ENCODE measurements around the gene LYRM1. TPM values are rescaled to one million over a fixed set of nuclear protein-coding genes. Genes with fewer than 3 reads are reported as not detected.

LYRM1 gene
- polyA plus RNA-seq, 2 of the 4 experiments (the other 2 are of a cell fraction): 38.6 to 44.0 TPM

DNA sequence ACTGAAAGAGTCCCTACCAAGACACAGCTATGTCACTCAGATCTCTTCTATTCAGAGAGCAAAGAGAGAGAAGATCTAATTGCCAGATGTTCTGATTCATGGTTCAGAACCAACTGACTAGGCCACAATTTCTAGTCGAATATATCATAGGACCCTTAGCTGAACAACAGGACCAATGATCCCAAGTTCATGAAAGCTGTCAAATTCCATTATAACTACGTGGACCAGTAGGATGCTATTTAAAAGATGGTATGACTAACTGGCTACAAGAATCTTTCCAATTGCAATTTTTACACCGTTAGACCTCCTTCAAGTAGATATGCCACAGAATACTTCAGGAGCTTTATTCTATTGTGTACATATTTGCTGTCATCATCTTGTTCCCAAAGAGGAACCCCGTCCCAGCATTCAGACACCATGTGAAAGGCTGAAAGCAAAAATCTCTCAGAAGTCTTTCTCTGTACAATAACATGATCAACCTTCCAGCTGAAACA lies 26.4 kb upstream of the LYRM1 start:
- H3K4me2 ChIP-seq: no peak overlapping the region
- no peak overlapping the region for H3K27ac ChIP-seq
- ChIA-PET CTCF (interaction anchor here (0.7 to 5.7 kb wide), 9 partner anchors 8 to 427 kb away, joined by 3 to 49 read pairs (median 5); no protein-coding TSS in a partner anchor), POLR2A (no interaction called here)
- TF ChIP-seq, protein P1, sequence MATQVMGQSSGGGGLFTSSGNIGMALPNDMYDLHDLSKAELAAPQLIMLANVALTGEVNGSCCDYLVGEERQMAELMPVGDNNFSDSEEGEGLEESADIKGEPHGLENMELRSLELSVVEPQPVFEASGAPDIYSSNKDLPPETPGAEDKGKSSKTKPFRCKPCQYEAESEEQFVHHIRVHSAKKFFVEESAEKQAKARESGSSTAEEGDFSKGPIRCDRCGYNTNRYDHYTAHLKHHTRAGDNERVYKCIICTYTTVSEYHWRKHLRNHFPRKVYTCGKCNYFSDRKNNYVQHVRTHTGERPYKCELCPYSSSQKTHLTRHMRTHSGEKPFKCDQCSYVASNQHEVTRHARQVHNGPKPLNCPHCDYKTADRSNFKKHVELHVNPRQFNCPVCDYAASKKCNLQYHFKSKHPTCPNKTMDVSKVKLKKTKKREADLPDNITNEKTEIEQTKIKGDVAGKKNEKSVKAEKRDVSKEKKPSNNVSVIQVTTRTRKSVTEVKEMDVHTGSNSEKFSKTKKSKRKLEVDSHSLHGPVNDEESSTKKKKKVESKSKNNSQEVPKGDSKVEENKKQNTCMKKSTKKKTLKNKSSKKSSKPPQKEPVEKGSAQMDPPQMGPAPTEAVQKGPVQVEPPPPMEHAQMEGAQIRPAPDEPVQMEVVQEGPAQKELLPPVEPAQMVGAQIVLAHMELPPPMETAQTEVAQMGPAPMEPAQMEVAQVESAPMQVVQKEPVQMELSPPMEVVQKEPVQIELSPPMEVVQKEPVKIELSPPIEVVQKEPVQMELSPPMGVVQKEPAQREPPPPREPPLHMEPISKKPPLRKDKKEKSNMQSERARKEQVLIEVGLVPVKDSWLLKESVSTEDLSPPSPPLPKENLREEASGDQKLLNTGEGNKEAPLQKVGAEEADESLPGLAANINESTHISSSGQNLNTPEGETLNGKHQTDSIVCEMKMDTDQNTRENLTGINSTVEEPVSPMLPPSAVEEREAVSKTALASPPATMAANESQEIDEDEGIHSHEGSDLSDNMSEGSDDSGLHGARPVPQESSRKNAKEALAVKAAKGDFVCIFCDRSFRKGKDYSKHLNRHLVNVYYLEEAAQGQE (IDR thresholded peaks at IDR 0.05): no peak
- no peak for TF ChIP-seq NR3C1 (IDR thresholded peaks at IDR 0.05)
- no peak for TF ChIP-seq HES2 (IDR thresholded peaks at IDR 0.05)
- TF ChIP-seq EP300 (IDR thresholded peaks at IDR 0.05): no peak
- TF ChIP-seq, protein P2, sequence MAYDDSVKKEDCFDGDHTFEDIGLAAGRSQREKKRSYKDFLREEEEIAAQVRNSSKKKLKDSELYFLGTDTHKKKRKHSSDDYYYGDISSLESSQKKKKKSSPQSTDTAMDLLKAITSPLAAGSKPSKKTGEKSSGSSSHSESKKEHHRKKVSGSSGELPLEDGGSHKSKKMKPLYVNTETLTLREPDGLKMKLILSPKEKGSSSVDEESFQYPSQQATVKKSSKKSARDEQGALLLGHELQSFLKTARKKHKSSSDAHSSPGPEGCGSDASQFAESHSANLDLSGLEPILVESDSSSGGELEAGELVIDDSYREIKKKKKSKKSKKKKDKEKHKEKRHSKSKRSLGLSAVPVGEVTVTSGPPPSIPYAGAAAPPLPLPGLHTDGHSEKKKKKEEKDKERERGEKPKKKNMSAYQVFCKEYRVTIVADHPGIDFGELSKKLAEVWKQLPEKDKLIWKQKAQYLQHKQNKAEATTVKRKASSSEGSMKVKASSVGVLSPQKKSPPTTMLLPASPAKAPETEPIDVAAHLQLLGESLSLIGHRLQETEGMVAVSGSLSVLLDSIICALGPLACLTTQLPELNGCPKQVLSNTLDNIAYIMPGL (CRISPR knock-in tag; IDR thresholded peaks at IDR 0.05; ENCODE audit: borderline replicate concordance): no peak
- TF ChIP-seq ELK1 (IDR thresholded peaks at IDR 0.05; ENCODE audit: low read depth, low read length): no peak
- TF ChIP-seq, protein P3, sequence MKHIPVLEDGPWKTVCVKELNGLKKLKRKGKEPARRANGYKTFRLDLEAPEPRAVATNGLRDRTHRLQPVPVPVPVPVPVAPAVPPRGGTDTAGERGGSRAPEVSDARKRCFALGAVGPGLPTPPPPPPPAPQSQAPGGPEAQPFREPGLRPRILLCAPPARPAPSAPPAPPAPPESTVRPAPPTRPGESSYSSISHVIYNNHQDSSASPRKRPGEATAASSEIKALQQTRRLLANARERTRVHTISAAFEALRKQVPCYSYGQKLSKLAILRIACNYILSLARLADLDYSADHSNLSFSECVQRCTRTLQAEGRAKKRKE (CRISPR knock-in tag; IDR thresholded peaks at IDR 0.05; ENCODE audit: low read depth): no peak
- no peak for TF ChIP-seq CBX8 (IDR thresholded peaks at IDR 0.05)
- no peak for TF ChIP-seq JUNB (IDR thresholded peaks at IDR 0.05)
- TF ChIP-seq FOSB (CRISPR knock-in tag; IDR thresholded peaks at IDR 0.05): no peak
- TF ChIP-seq RFX5 (IDR thresholded peaks at IDR 0.05): no peak
- TF ChIP-seq HOXA7 (CRISPR knock-in tag; IDR thresholded peaks at IDR 0.05): no peak
- 88% methylated on average over 4 of the region's 4 CpGs for WGBS (ENCODE audit: missing lambda C conversion rate)
- H3K4me1 ChIP-seq: peaks cover 38% of the 10 kb centered on the region
- ATAC-seq (no peak), FAIRE-seq (no peak), DNase-seq (ENCODE audit: low read depth in 1 of 2, low spot score in 1 of 2) (no peak)
- H3K9me3 ChIP-seq: no peaks in the 10 kb centered on the region
- no peak overlapping the region for H3K4me3 ChIP-seq

GRCh38 chr16:20875355-20875650 lies 25.3 kb upstream of the LYRM1 start:
- ChIA-PET CTCF (interaction anchor here (0.8 to 5.7 kb wide), 8 partner anchors 9 to 426 kb away, joined by 3 to 49 read pairs (median 4); no protein-coding TSS in a partner anchor), POLR2A (interaction anchor here (1.2 kb wide), 1 partner anchor 25 kb away, joined by 5 read pairs; the partner anchor contains the start of genes DCUN1D3 and LYRM1)
- no peak for FAIRE-seq

DNA sequence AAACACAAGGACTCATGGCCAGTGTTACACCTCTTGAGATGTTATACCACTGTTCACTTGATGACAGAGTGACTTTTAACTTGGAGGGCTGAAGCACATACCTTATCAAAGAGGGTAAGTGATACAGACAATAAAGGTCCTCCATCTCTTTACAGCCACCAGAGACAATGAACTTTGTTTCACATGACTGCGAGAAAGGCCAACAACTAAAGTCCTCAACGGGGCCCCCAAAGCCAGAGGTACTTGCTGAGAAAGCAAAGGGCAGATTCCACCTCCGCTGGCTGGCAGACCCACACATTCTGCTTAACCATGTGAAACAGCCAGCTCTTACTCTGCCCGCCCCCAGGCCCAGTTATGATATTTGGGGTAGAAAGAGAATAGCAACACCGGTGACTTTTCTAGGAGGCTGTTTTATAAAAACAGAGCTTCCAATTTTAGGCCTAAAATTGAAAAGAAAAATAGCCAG lies 21.9 kb upstream of the LYRM1 start:
- TF ChIP-seq JUNB (IDR thresholded peaks at IDR 0.05): no peak
- no peak for TF ChIP-seq RFX5 (IDR thresholded peaks at IDR 0.05)
- no peak for TF ChIP-seq HOXB5 (CRISPR knock-in tag; IDR thresholded peaks at IDR 0.05)
- no peak for TF ChIP-seq EP300 (IDR thresholded peaks at IDR 0.05)
- TF ChIP-seq EHMT2 (IDR thresholded peaks at IDR 0.05; ENCODE audit: low read depth): no peak
- TF ChIP-seq, protein P4, sequence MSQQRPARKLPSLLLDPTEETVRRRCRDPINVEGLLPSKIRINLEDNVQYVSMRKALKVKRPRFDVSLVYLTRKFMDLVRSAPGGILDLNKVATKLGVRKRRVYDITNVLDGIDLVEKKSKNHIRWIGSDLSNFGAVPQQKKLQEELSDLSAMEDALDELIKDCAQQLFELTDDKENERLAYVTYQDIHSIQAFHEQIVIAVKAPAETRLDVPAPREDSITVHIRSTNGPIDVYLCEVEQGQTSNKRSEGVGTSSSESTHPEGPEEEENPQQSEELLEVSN (IDR thresholded peaks at IDR 0.05; ENCODE audit: borderline replicate concordance, low read depth): no peak
- no peak for TF ChIP-seq MYC (IDR thresholded peaks at IDR 0.05; ENCODE audit: borderline replicate concordance, low read length)
- TF ChIP-seq POLR2AphosphoS2 (conservative IDR thresholded peaks at IDR 0.05; ENCODE audit: low read length): no peak
- peak in 1 of 2 experiments; percentile 12; a peak in 3 of 6 replicates for ATAC-seq
- no peak overlapping the region; the same call in 2 of the 3 replicates for H3K4me3 ChIP-seq
- H3K4me1 ChIP-seq: peaks cover 62% of the 10 kb centered on the region
- no peak for FAIRE-seq
- ChIA-PET CTCF (interaction anchor here (0.6 to 5.7 kb wide), 4 partner anchors 13 to 29 kb away, joined by 3 to 49 read pairs (median 3); no protein-coding TSS in a partner anchor), POLR2A (no interaction called here)
- peak overlapping the region; percentile 67 for H3K4me2 ChIP-seq
- peak overlapping the region; percentile 55 to 80 for H3K27ac ChIP-seq
- DNase-seq (ENCODE audit: low read depth in 1 of 2, low spot score in 1 of 2): no peak
- 52% methylated on average over 5 of the region's 5 CpGs for WGBS (ENCODE audit: missing lambda C conversion rate)
- no peaks in the 10 kb centered on the region for H3K9me3 ChIP-seq

More at GRCh38 chr16:20875355-20875650, 25.3 kb upstream of the LYRM1 start:
- H3K9me3 ChIP-seq: no peaks in the 10 kb centered on the region
- no peak for DNase-seq (ENCODE audit: low read depth in 1 of 2, low spot score in 1 of 2)
- H3K4me3 ChIP-seq: no peak overlapping the region
- TF ChIP-seq MYC (IDR thresholded peaks at IDR 0.05; ENCODE audit: borderline replicate concordance, low read length) (no peak), SMC3 (IDR thresholded peaks at IDR 0.05) (no peak)
- no peak overlapping the region for H3K27ac ChIP-seq
- WGBS (ENCODE audit: missing lambda C conversion rate): 79% methylated on average over 1 of the region's 1 CpG
- H3K4me1 ChIP-seq: peaks cover 39% of the 10 kb centered on the region
- ATAC-seq: no peak
- H3K4me2 ChIP-seq: no peak overlapping the region
